ENCODE data around the gene COX4I1.
A peak's percentile ranks its signal among the peaks of the same experiment; 100 is the strongest.
"Not testable (repeated sequence)": the region's sequence is repeated elsewhere in the genome, so short reads cannot be mapped to it uniquely, and the experiment has no call there.

COX4I1 gene

DNA sequence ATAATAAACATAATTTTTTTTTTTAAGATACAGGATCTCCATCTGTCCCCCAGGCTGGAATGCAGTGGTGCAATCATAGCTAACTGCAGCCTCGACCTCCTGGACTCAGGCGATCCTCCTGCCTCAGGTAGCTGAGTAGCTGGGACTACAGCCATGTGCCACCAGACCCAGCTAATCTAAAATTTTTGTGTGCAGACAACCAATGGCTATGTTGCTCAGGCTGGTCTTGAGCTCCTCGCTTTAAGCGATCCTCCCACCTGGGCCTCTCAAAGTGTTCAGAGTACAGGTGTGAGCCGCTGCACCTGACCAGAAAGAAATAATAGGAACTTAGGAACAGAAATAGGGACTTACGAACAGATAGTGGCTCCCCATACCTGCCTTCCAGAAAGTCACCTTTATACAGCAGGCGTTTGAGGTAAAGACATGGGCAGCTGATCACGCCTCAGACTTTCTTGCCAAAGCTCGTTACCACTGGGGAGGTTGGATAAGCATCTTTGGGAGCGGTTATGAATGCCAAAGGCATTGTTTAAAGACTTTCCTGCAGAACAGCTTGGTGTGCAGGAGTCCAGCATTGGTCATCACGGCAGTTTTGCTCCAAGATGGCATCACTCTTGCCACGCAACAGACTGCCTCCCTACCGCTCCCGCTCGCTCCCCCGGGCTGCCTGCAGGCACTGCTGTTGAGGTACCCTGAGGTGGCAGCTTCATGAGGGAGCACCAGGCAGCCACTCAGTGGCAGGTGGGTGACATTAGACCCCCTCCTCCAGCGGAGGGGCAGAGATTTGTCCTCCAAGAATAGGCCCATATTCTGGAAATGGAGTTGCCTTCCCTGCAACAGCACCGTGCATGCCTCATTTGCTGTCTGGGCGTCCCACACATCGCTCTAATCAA is 13.6 kb downstream of the COX4I1 start:
- TF ChIP-seq CTCF (IDR thresholded peaks at IDR 0.05): no peak
- no peak overlapping the region for H3K27ac Mint-ChIP-seq
- peaks cover 12% of the 10 kb centered on the region for H3K4me1 Mint-ChIP-seq
- H3K27me3 Mint-ChIP-seq (ENCODE audit: low read depth, poor library complexity): peaks cover 64% of the 10 kb centered on the region
- H3K4me3 Mint-ChIP-seq: no peak overlapping the region
- no peaks in the 10 kb centered on the region for H3K9me3 Mint-ChIP-seq
- peaks cover 5% of the 10 kb centered on the region for H3K36me3 Mint-ChIP-seq (ENCODE audit: low read depth)
- no peak for DNase-seq

DNA sequence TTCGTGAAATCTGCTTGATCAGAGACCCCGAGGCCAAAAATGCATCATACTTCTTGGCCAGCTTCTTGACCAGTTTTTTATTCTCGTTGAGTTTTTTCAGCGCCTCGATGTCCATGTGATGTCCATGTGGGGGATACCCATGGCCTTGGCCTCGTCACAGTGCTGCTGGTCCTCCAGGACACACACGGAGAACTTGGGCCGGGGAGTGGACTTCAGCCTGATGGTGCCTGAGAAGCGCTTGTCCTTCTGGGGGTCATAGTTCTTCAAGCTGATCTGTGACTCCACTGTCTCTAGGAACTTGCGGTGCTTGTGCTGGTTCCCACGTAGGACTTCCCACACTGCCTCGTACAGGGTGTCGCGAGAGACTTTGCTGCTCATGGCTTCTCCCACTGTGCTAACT is 16.7 kb downstream of the COX4I1 start:
- H3K4me3 Mint-ChIP-seq: no peak overlapping the region
- no peak for DNase-seq

GRCh38 chr16:85817195-85817594 is 17.7 kb downstream of the COX4I1 start:
- not testable (repeated sequence) for H3K4me3 Mint-ChIP-seq; H3K27ac Mint-ChIP-seq; H3K9me3 Mint-ChIP-seq; DNase-seq; H3K36me3 Mint-ChIP-seq (ENCODE audit: low read depth)
- Mint-ChIP-seq H3K4me1 (peaks cover 11% of the 10 kb centered on the region), H3K27me3 (ENCODE audit: low read depth, poor library complexity) (peaks cover 73% of the 10 kb centered on the region)

More for the DNA sequence above, 16.7 kb downstream of the COX4I1 start:
- Mint-ChIP-seq H3K36me3 (ENCODE audit: low read depth) (no peaks in the 10 kb centered on the region), H3K27ac (no peak overlapping the region), H3K27me3 (ENCODE audit: low read depth, poor library complexity) (peaks cover 75% of the 10 kb centered on the region), H3K4me1 (peaks cover 12% of the 10 kb centered on the region), H3K9me3 (no peaks in the 10 kb centered on the region)
- no peak for TF ChIP-seq CTCF (IDR thresholded peaks at IDR 0.05)

- peak; percentile 66 for TF ChIP-seq CTCF (IDR thresholded peaks at IDR 0.05)
- Mint-ChIP-seq H3K36me3 (ENCODE audit: low read depth) (no peaks in the 10 kb centered on the region), H3K4me3 (no peak overlapping the region), H3K4me1 (peaks cover 7% of the 10 kb centered on the region), H3K27me3 (ENCODE audit: low read depth, poor library complexity) (peaks cover 57% of the 10 kb centered on the region), H3K27ac (no peak overlapping the region), H3K9me3 (no peaks in the 10 kb centered on the region)
- peak; percentile 91 for DNase-seq
These were observed 19.8 kb downstream of the COX4I1 start for GRCh38 chr16:85819245-85819644.

DNA sequence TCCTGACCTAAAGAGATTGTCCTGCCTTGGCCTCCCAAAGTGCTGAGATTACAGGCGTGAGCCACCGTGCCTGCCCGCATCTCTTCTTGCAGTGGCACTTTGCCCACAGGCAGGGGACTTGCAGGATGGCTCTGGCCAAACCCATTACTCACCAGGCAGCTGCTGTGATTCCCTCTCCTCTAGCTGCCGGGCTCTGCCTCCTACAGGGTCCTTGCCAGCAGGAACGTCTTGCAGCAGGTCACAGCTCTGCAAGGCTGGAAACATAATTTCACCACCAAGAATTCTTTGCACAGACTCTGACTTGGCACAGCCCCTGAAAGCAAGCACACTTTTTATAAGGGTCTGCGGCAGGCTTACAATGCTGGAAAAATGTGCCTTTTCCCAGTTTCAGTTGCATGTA is 20.3 kb downstream of the COX4I1 start:
- H3K9me3 Mint-ChIP-seq: no peaks in the 10 kb centered on the region
- no peaks in the 10 kb centered on the region for H3K36me3 Mint-ChIP-seq (ENCODE audit: low read depth)
- no peak for TF ChIP-seq CTCF (IDR thresholded peaks at IDR 0.05)
- H3K27ac Mint-ChIP-seq: no peak overlapping the region
- DNase-seq: no peak
- peaks cover 52% of the 10 kb centered on the region for H3K27me3 Mint-ChIP-seq (ENCODE audit: low read depth, poor library complexity)
- no peak overlapping the region for H3K4me3 Mint-ChIP-seq
- H3K4me1 Mint-ChIP-seq: peaks cover 7% of the 10 kb centered on the region

DNA sequence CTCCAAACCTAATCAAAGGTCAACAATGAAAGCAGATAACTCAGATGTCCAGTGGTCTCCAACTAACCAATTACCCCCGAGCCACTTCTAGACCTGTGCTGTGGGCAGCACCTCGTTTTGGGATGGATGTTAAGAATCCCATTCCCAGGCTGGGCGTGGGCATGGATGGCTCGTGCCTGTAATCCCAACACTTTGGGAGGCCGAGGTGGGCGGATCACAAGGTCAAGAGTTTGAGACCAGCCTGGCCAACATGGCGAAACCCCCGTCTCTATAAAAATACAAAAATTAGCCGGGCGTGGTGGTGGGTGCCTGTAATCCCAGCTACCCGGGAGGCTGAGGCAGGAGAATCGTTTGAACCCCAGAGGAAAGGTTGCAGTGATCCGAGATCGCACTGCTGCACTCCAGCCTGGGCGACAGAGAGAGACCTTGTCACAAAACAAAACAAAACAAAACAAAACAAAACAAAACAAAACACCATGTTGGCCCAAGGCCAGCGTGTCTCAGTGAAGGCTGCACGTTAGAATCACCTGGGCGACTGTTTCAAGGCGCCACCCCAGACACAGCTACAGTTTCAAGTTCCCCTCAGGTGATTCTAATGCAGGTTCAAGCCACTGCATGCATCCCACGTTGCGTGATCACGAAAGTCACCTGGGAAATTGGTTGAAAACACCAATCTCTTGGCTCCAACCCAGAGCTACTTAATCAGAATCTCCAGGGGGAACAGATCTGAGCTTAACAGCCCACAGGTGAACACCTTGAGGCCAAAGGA is 21.3 kb downstream of the COX4I1 start:
- H3K4me3 Mint-ChIP-seq: no peak overlapping the region

More for the DNA sequence above, 21.3 kb downstream of the COX4I1 start:
- no peaks in the 10 kb centered on the region for H3K9me3 Mint-ChIP-seq
- DNase-seq: no peak
- H3K36me3 Mint-ChIP-seq (ENCODE audit: low read depth): no peaks in the 10 kb centered on the region
- peaks cover 44% of the 10 kb centered on the region for H3K27me3 Mint-ChIP-seq (ENCODE audit: low read depth, poor library complexity)
- TF ChIP-seq CTCF (IDR thresholded peaks at IDR 0.05): no peak
- H3K27ac Mint-ChIP-seq: no peak overlapping the region
- H3K4me1 Mint-ChIP-seq: peaks cover 7% of the 10 kb centered on the region

All from nephron progenitor cell (in vitro differentiated cells).